ENCODE data around the gene PIGQ. TPM values are rescaled to one million over a fixed set of nuclear protein-coding genes. Genes with fewer than 3 reads are reported as not detected.
A peak's percentile ranks its signal among the peaks of the same experiment; 100 is the strongest.

The PIGQ gene
- total RNA-seq, 1 donor from 2014 or later, result 86.7 TPM

GRCh38 chr16:609316-609715 is 39.5 kb downstream of the PIGQ start:
- Mint-ChIP-seq H3K4me3 (no peak overlapping the region), H3K27me3 (ENCODE audit: low read depth) (no peaks in the 10 kb centered on the region), H3K9me3 (peaks cover 3% of the 10 kb centered on the region), H3K27ac (no peak overlapping the region), H3K36me3 (peaks cover 13% of the 10 kb centered on the region), H3K4me1 (peaks cover 2% of the 10 kb centered on the region)
- TF ChIP-seq, protein P1, sequence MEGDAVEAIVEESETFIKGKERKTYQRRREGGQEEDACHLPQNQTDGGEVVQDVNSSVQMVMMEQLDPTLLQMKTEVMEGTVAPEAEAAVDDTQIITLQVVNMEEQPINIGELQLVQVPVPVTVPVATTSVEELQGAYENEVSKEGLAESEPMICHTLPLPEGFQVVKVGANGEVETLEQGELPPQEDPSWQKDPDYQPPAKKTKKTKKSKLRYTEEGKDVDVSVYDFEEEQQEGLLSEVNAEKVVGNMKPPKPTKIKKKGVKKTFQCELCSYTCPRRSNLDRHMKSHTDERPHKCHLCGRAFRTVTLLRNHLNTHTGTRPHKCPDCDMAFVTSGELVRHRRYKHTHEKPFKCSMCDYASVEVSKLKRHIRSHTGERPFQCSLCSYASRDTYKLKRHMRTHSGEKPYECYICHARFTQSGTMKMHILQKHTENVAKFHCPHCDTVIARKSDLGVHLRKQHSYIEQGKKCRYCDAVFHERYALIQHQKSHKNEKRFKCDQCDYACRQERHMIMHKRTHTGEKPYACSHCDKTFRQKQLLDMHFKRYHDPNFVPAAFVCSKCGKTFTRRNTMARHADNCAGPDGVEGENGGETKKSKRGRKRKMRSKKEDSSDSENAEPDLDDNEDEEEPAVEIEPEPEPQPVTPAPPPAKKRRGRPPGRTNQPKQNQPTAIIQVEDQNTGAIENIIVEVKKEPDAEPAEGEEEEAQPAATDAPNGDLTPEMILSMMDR (IDR thresholded peaks at IDR 0.05; ENCODE audit: unreplicated experiment), result no peak
- DNase-seq (ENCODE audit: low spot score in 2 of 2, unreplicated experiment in 2 of 2), result no peak

GRCh38 chr16:609984-610383 is 40.2 kb downstream of the PIGQ start:
- Mint-ChIP-seq H3K4me1 (peaks cover 2% of the 10 kb centered on the region), H3K4me3 (no peak overlapping the region), H3K9me3 (no peaks in the 10 kb centered on the region), H3K27ac (no peak overlapping the region), H3K36me3 (peaks cover 15% of the 10 kb centered on the region), H3K27me3 (ENCODE audit: low read depth) (no peaks in the 10 kb centered on the region)
- no peak for DNase-seq (ENCODE audit: low spot score in 2 of 2, unreplicated experiment in 2 of 2)
- TF ChIP-seq, protein P1 (IDR thresholded peaks at IDR 0.05; ENCODE audit: unreplicated experiment), result no peak

DNA sequence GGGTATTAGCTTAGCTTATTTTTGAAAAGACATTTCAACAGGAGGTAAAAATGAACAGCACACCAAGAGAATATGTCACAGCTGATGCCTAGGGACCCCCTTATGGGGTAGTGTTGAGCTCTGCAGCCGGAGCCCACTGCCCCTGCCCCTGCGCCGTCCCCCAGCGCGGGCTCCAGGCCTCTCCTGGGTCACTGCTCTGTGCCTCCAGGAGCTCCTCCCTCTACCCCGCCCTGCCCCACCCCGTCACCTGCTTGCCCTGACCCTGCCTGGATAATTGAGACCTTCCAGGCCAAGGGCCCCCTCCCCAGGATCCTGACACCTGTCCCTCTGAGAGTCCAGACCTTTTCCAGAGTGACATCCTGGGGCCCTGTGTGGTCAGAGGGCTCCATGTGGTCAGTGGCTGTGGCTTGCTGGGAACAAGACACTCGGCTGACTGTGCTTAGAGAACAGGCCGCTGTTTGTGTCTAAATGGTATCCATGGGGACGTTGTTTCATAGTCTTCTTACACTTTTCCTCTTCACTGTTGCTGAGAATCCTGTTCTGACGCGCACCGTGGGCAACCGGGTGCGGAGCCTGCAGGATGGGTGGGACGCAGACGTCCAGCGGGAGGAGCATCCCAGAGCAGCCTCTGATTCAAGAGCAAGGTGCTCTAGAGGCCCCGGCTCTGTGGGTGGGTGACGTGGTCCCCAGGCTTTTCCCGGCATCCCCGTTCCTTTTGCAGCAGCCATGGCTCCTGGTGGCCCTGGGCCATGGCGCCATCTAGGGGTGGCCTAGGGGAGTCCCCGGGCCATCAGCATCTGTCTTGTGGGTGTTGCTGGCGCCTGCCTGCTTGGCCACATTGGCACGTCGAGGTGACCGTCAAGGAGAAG is 41.0 kb downstream of the PIGQ start:
- no peaks in the 10 kb centered on the region for H3K27me3 Mint-ChIP-seq (ENCODE audit: low read depth)
- no peak for DNase-seq (ENCODE audit: low spot score in 2 of 2, unreplicated experiment in 2 of 2)
- no peak overlapping the region for H3K27ac Mint-ChIP-seq
- H3K4me1 Mint-ChIP-seq, result peaks cover 2% of the 10 kb centered on the region
- H3K4me3 Mint-ChIP-seq, result no peak overlapping the region
- TF ChIP-seq, protein P1 (IDR thresholded peaks at IDR 0.05; ENCODE audit: unreplicated experiment), result peak; percentile 25
- H3K36me3 Mint-ChIP-seq, result peaks cover 17% of the 10 kb centered on the region
- H3K9me3 Mint-ChIP-seq, result no peaks in the 10 kb centered on the region

- no peak for DNase-seq (ENCODE audit: low spot score in 2 of 2, unreplicated experiment in 2 of 2)
- TF ChIP-seq, protein P1 (IDR thresholded peaks at IDR 0.05; ENCODE audit: unreplicated experiment), result no peak
- Mint-ChIP-seq H3K36me3 (peaks cover 14% of the 10 kb centered on the region), H3K27ac (no peak overlapping the region), H3K27me3 (ENCODE audit: low read depth) (no peaks in the 10 kb centered on the region), H3K4me1 (peaks cover 2% of the 10 kb centered on the region), H3K4me3 (no peak overlapping the region), H3K9me3 (no peaks in the 10 kb centered on the region)
Observed at GRCh38 chr16:615122-615521, 45.4 kb downstream of the PIGQ start.

DNA sequence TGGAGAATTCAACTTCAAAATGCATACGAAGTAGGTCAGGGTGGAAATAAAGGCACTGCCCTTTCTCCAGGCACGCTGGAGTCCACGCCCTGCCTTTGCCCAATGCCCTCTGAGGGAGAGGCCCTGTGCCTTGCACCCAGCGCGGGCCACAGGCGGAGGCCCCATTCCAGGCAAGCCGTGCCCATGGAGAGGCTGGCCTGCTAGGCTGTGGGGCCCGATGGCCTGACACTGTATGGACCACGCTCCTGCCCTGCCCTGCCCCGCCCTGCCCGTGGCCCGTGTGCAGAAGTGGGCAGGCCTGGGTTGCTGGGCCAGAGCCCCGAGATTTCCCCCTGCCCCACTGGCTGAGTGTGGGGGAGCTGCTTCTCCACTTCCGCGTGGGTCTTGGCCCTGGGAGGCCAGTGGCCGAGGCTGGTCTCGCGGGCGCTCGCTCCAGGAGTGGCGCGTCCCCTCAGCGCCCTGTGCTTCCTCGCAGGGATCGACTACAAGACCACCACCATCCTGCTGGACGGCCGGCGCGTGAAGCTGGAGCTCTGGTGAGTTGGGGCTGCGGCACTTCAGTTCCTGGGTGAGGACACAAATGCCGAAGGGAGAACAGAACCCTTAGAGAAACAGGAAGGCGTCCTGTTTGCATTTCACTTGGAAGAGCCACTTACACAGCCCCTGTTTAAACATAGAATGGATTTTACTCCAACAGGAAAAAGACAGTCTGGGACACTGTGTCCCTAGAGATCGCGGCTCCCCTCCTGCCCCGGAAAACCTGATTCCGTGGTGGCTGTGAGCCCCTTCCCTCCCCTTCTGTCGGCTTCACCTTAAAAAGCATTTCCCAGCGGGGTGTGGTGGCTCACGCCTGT is 47.2 kb downstream of the PIGQ start:
- Mint-ChIP-seq H3K36me3 (peaks cover 14% of the 10 kb centered on the region), H3K27me3 (ENCODE audit: low read depth) (no peaks in the 10 kb centered on the region), H3K27ac (no peak overlapping the region), H3K9me3 (no peaks in the 10 kb centered on the region), H3K4me3 (no peak overlapping the region), H3K4me1 (peaks cover 6% of the 10 kb centered on the region)
- TF ChIP-seq, protein P1 (IDR thresholded peaks at IDR 0.05; ENCODE audit: unreplicated experiment), result no peak
- no peak for DNase-seq (ENCODE audit: low spot score in 2 of 2, unreplicated experiment in 2 of 2)

Data from mesothelial cell of epicardium (in vitro differentiated cells).